Fibroblast of gingiva (primary cell): ENCODE results near the gene TMEM150C.
"Not testable (repeated sequence)": the region's sequence is repeated elsewhere in the genome, so short reads cannot be mapped to it uniquely, and the experiment has no call there.

Source experiments
- DNase-seq: peaks from one replicate; pipeline ENCODE4 v3.0.0-alpha.2; 2011; ENCODE audit warnings: low read depth

Gene TMEM150C

DNA sequence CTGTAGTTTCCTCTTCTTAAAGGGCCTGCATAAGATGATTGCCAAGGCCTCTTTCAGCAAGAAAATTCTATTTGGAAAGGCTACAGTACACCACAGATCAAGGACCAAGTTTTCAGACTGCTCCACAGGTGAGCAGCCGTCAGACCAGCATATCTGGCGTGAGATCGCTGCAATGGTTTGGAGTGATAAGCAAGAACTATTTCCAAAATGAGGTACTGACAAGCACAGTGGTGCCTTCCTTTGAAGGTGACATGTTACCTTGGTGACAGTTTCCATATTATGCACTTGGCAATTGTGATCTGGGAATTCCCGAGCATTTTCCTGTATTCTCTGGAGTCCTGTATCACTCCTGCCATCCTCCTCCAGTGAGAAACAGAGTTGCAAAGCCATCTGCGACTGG, 7.3 kb upstream of the TMEM150C start:
- DNase-seq = no peak

DNA sequence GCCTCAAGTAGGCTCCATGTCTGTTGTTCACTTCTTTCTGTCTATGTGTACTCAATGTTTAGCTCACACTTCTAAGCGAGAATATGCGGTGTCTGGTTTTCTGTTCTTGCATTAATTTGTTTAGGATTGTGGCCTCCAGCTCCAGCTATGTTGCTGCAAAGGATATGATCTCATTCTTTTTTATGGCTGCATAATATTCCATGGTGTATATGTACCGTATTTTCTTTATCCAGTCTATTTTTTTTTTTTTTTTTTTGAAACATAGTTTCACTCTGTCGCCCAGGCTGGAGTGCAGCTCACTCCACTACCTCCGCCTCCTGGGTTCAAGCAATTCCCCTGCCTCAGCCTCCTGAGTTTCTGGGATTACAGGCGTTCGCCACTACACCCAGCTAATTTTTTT, 5.7 kb upstream of the TMEM150C start:
- DNase-seq = no peak

DNA sequence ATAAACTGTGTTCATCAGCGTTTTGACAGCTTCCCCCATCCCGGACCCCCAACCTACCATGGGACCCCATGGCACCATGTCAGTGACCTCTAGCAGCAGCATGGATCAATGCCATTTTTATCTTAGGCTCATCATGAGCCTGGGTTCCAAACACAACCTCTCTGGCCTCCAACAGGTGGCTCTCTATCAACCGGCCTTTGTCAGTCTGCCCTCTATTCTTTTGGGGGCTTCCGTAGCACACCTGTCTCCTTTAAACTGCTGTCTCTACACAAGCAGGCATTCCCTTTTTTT, 721 bp upstream of the TMEM150C start:
- no peak for DNase-seq

DNA sequence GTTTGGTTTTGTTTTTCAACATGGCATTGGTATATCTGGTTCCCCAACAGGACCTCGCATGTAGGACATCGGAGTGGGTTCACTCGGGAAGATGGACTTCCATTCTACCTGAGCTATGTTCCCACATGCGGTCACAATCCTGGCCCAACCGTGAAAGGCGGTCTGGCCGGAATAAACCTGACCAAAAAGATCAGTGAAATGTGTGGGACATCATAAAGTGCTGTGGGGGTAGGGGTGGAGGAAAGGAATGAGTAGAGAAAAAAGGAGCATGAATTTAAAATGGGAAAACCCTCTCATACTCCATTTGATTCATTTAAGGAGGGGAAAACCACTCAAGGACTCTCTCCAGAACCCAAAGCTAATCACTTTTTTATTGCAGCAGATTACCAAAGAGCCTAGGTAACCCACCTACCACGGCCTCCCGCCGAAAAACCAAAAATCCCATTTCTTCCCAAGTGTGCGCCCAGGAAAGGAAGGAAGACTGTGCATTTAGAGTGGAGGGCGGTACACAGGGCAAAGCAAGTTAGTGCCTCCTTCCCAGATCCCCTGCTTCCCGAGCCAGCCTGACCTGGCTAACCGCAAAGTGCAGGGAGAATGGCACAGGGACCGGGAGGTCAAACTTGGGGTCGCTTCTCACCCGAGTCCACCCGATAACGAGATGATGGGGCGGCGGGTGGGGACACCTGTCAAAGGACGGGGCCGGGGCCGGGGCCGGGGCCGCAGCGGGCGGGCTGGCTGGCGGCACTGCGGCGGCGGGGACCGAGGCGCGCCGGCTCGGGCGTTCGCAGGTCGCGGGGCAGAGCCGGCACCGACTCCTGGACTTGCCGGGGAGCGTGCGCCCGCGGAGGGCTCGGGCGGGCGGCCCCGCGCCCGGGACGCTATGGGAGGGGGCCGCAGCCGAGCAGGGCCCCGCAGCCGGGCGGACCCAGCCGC, 669 bp downstream of the TMEM150C start:
- no peak for DNase-seq

DNA sequence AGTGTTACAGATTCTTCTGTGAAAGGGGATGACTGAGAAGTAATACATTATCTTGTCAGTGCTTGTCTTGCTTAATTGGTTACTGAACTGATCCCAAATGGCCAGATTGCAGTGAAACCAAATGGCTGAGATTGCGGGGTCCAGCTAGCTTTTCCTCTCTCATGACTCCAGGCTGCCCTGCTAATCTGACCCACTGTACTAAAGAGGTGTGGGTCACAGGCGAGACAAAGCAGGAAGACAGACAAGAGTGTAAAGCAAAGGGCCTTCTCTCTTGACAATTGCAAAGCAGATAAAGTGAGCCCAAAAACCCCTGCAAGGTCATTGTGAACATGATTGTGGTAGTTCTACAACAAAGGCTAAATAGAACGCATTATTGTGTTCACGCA, 2.1 kb downstream of the TMEM150C start:
- no peak for DNase-seq

DNA sequence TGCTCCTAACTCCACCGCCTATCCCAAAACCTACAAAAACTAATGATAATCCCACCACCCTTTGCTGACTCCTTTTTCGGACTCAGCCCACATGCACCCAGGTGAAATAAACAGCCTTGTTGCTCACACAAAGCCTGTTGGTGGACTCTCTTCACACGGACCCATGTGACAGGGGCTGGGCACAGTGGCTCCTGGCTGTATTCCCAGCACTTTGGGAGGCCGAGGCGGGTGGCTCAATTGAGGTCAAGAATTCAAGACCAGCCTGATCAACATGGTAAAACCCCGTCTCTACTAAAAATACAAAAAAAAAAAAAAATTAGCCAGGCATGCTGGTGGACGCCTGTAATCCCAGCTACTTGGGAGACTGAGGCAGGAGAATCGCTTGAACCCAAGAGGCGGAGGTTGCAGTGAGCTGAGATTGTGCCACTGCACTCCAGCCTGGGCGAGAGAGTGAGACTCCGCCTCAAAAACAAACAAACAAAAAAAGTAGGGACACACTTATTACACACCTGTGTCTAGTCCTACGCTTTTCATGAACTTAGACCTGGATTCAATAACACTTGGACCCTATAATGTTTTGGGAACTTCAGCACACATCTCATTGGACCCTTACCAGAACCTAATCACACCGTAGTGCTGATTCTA, 2.6 kb downstream of the TMEM150C start:
- not testable (repeated sequence) for DNase-seq

DNA sequence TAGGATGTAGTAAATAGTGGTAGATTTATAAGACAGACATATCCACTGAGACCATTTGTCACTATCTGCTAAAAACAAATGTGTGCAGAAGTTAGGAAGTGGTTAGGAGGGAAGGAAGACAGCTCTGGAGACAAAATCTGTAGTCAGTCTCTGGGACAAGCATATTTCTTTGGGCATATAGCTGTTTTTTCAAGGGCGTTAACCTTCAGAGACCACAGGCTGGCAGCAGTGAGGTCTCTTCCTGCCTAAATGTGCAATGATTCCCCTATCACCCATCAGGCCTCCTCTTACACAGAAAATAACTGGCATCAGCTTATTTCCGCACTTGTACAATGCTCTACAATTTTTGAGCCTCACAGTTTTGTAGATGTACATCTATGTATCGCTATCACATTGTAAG, 6.5 kb downstream of the TMEM150C start:
- DNase-seq = no peak

DNA sequence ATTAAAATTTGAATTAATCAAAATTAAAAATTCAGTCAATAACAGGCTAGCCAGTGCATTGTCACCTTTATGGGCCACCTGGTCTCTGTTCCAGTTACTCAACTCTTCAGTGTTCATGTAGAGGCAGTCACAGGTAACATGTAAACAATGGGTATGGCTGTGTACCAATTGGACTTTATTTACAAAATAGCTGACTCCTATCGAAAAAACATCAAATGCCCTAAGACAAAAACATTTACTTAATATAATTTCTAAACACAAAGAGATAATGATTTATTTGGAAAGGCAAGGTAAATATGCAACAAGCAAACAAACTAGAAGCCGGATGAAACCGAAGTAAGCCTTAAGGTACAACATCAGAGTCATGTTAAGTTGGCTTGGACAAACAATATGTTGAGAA, 8.8 kb downstream of the TMEM150C start:
- DNase-seq = no peak

DNA sequence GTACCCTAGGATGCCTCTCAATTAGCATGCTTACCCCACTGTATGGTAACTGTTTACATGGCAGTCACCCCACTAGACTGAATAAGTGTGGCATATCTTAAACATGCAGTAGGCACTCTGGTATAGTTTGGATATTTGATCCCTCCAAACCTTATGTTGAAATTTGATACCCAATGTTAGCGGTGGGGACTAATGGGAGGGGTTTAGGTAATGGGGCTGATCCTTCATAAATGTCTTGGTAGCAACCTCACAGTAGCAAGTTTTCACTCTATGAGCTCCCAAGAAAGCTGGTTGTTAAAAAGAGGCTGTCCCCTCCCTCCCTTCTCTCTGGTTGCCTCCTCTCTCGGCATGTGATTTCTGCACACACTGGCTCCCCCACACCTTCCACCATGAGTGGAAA, 10.1 kb downstream of the TMEM150C start:
- DNase-seq = no peak

DNA sequence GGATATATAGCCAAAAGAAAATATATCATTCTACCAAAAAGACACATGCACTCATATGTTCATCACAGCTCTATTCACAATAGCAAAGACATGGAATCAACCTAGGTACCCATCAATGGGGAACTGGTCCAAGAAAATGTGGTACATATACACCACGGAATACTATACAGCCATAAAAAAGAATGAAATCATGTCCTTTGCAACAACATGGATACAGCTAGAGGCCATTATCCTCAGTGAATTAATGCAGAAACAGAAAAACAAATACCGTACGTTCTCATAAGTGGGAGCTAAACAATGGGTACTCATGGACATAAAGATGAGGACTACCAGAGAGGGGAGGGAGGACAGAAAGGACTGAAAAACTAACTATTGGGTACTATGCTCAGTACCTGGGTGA, 13.9 kb downstream of the TMEM150C start:
- not testable (repeated sequence) for DNase-seq

DNA sequence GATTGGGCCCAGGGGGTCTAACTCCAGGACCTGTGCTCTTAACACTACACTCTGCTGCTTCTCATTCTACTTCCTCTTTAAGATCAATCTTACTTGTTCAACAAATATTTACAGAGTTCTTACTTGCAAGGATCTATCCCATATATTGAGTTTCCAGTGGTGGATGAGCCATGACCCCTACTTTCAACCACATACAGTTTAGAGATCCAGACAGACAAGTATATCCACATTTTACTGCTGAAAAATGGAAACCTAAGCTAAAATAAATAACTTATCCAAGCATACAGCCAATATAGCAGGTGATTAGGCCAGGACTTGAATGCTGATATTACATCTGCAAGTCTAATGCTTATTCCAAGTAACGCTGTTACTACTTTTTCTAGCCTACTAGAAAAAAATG, 18.7 kb downstream of the TMEM150C start:
- DNase-seq = no peak

DNA sequence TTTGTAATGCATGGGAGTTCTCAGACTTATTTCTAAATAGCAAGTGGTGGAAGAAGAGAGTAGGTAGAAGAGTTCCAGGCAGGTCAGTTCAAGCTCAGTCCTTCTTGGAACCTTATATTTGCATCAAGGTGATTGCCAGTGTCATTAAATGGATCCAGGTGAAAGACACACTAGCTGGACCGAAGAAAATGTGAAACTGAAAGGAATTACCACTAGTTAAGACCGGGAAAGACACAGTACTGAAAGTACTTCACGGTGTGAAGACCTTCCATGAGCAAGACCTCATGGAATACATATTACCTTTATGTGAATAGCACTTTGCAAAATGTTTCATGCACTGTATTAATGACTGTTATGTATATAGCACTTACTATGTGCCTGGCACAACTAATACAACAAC, 19.1 kb downstream of the TMEM150C start:
- no peak for DNase-seq

DNA sequence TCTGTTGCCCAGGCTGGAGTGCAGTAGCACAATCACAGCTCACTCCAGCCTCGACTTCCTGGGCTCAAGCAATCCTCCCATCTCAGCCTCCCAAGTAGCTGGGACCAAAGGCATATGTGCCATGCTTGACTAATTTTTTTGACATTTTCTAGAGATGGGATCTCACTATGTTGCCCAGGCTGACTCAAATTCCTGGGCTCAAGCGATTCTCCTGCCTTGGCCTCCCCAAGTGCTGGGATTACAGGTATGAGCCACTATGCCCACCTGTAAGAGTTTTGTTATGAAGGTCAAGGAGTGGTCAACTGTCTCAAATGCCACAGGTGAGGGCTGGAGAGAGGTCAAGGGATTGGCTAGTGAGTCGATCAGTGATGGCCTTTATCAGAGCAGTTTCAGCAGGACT, 32.5 kb downstream of the TMEM150C start:
- DNase-seq = no peak

DNA sequence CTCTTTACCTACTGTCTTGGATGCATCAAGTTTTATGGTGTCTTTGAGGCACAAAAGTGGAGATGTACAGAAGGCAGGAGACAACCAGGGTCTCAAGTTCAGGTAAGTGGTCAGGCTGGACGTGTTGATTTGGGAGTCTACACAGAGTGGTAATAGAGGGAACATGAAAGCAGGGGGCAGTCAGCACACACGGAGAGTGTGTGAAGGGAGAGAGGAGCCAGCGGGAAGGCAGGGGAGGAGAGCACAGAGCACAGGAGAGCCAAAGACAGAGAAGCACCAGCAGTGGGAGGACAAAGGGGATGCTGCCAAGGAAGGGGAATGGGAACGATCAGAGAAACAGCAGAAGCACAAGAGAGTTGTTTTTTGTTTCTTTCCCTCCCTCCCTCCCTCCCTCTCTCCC, 32.9 kb downstream of the TMEM150C start:
- DNase-seq = no peak

DNA sequence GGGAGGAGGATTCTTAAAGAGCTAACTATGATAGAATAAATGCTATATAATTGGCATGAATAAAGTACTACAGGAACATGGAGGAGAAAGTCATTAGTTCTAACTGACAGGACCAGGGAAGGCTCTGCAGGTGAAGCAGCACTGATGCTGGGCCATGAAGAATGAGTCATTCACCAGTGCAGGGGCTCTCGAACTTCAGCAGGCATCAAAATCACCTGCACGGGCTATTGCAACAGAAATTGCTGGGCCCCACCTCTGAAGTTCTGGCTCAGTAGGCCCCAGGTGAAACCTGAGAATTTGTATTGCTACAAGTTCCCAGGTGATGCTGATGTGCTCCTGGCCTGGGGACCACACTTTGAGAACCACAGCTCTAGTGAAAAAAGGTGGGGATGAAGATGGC, 33.7 kb downstream of the TMEM150C start:
- no peak for DNase-seq

DNA sequence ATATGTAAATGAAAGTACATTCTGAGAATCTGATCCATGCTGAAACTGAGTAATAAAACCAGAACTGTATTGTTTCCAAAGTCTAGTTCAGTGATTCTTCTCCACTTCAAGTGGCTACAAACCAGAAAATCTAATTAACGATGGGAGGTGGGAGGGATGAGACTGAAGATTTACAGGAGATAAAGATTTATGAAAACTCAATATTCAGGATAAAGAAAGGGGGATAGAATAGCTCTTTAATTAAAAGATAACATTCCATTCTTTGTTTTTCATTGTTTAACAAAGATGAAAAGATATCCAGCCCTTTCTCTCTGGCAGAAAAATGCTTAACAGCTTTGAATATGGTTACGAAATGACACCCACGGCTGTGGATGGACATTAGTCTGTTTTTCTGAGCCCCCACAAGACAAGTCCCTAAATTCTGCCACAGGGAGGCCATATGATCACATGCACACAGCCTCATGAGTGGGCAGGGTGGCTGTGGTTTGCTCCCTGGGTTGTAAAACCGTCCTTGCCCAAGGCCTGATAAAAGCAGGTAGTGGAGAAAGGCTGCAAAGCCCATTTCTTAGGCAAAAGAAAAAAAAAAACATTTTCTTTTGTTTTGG, 36.4 kb downstream of the TMEM150C start:
- DNase-seq = no peak

DNA sequence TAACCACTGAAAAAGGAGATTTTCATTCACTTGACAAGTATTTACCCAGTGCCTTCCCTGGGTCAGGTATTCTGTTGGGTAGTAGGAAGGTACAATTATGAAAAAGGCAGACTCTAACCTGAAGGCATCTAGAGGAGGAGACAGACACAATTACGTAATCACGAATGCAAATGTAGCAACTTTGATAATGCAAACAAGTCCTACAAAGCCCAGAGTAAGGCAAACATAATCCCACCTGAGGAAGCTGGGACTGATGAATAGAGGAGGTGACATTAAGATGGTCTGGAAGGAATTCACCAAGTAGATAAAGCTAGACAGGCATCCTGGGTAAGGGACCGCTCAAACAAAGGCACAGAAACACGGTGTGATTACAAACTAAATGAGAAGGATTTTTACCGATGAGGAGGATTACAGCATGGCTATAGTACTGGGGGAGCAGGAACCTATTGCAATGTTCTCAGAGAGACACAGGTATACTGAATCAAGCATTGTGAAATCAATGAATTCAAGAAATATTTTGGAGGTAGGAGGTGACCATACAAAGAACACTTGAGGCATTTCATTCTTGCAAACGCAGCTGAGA, 37.1 kb downstream of the TMEM150C start:
- DNase-seq = no peak

DNA sequence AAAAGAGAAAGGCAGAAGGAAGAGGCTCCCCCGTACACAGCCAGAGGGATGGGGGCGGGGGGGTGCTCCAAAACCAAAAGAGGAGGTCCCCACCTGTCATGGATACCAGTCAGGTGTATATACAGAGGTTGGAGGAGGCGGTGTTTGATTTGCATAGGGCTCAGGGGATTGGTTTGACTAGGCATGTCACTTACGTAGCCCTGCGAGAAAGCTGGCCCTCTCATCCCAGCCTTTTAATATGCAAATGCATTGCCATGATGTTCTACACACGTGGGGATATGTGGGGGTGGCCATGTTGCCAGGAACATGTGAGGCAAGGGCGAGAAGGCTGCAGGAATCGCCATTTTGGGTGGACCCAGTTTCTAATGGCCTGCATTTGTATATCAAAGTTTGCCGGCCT, 38.6 kb downstream of the TMEM150C start:
- no peak for DNase-seq

DNA sequence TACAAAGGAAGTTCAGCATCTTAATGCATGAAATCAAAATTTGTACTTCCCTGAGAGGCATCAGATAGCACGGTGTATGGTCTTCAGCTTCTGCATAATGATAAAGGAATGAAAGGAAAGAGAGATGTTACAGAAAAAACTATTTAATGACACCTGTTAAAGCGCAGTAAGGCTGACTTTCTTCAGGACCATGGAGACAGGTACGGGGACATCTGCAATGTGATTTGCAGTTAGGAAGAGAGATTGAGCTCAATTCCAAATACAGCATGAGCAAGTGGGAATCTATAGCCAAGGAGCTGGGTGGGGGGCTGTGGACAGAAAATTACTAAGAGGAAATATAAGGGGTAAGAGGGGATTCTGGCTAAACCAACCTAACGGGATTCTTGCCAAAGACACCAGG, 39.3 kb downstream of the TMEM150C start:
- DNase-seq = no peak

DNA sequence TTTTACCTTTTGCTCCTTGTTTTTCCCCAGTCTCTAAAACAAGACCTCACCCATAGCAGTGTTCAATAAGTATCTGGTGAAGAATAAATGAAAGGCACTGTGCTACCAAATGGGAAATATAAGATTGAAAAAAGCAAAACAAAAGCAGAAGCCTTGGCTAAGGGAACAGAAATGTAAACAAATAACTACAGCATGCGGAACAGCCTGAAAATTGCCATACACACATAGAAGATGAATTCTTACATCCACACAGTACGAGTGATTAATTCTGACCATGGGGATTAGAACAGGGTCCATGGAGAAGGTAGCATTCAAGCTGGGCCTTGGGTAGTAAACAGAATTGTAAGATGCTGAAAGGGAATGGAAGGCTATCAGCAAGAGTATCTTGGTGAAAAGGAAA, 40.5 kb downstream of the TMEM150C start:
- DNase-seq = no peak

DNA sequence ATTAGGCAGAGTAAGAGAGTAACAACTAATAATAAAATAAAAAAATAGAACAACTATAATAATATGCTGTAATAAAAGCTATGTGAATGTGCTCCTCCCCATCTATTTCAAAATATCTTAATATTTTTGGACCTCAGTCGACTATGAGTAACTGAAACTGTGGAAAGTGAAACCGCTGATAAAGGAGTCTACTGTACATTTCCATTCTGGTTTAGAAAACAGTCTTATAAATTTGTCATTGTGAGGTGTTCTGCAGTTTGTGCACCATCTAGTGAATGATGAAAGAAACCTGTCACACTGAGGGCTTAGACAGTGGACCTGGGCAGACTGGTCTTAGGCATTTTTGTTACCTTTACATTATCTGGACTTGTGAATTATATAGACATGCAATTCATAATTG, 42.0 kb downstream of the TMEM150C start:
- no peak for DNase-seq

DNA sequence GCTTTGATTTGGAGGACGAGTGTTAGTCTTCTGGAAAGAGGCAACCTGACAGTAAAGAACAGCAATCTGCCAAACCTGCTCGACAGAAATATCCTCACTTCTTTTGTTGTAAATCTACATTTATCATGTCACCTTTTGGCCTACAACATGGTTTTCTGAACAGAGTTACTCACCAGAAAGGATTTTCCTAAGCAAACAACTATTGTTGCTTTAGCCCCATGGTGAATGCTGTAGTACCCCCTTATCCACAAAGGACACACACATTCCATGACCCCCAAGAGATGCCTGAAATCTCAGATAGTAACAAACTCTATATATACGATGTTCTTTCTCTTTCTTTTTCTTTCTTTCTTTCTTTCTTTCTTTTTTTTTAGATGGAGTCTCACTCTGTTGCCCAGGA, 42.7 kb downstream of the TMEM150C start:
- no peak for DNase-seq

DNA sequence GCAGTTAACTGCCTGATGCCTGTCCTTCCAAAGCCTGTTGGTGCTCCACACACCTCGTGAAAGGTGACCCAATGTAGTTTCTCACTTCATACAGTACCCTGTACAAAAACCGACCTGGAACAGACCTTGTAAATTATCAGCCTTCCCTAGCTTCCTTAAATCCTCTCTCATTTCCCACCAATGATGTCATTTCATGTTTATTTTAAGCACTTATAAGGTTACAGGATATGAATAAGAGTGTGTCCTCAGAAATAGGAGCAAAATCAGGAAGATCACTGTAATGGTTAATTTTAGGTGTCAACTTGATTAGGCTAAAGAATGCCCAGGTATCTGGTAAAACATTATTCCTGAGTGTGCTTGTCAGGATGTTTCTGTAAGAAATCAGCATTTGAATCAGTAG, 44.7 kb downstream of the TMEM150C start:
- DNase-seq = peak; percentile 9
